K562 (cell line): ENCODE results near the gene NPC1L1. TPM values are rescaled to one million over a fixed set of nuclear protein-coding genes. Genes with fewer than 3 reads are reported as not detected.

Experiments used
- E4F1 ChIP-seq: fragments of 250-450 bp; sonication (Bioruptor Pico); IDR thresholded peaks from 2 replicates; pipeline ENCODE4 v1.5.0; 2021; ENCODE audit warnings: mild to moderate bottlenecking, borderline replicate concordance
- ELF1 ChIP-seq: fragments of 200-800 bp; sonication (Bioruptor generic); IDR thresholded peaks from 2 replicates; pipeline ENCODE4 v1.6.1; 2016; ENCODE audit warnings: missing genetic modification characterization, missing compliant biosample characterization
- ESRRB ChIP-seq: fragments of 250-450 bp; sonication (Bioruptor Pico); IDR thresholded peaks from 2 replicates; pipeline ENCODE4 v1.5.0; 2020; ENCODE audit warnings: mild to moderate bottlenecking, moderate library complexity, borderline replicate concordance
- GATAD2A ChIP-seq: fragments of 450-650 bp; IDR thresholded peaks from 2 replicates; pipeline ENCODE4 v1.6.1; 2017
- HDGF ChIP-seq: fragments of 450-650 bp; IDR thresholded peaks from 2 replicates; pipeline ENCODE4 v1.6.1; 2016
- HMG20B ChIP-seq: fragments of 250-450 bp; sonication (Bioruptor Pico); IDR thresholded peaks from 2 replicates; pipeline ENCODE4 v1.5.0; 2021; ENCODE audit warnings: mild to moderate bottlenecking
- HMGN3 ChIP-seq: IDR thresholded peaks from 2 replicates; pipeline ENCODE4 v1.6.1; 2011; ENCODE audit warnings: borderline replicate concordance, low read depth, mild to moderate bottlenecking, mixed read lengths, low read length; ENCODE audit not compliant: insufficient read length; ENCODE audit errors: extremely low read depth
- MAFF ChIP-seq: IDR thresholded peaks from 2 replicates; pipeline ENCODE4 v1.6.1; 2012; ENCODE audit warnings: low read length, improper control_type of control experiment
- NCOA2 ChIP-seq, 2 experiments: fragments of 450-650 bp; IDR thresholded peaks; 2 replicates each; pipeline ENCODE4 v1.6.1; 2018; ENCODE audit warnings: mild to moderate bottlenecking in 2 of 2, moderate library complexity in 1 of 2; ENCODE audit not compliant: partially characterized antibody in 2 of 2
- SAP30 ChIP-seq: fragments of 200-600 bp; sonication (generic); IDR thresholded peaks from 2 replicates; pipeline ENCODE4 v1.6.1; 2012; ENCODE audit warnings: borderline replicate concordance, low read depth, mild to moderate bottlenecking, moderate library complexity, low read length, control low read depth, inconsistent platforms; ENCODE audit not compliant: insufficient read depth, poor library complexity, severe bottlenecking
- TEAD2 ChIP-seq: fragments of 450-650 bp; IDR thresholded peaks from 2 replicates; pipeline ENCODE4 v1.6.1; 2016; ENCODE audit warnings: missing genetic modification characterization, control low read depth, missing compliant biosample characterization
- ZBTB8A ChIP-seq: fragments of 450-650 bp; IDR thresholded peaks from 2 replicates; pipeline ENCODE4 v1.6.1; 2018; ENCODE audit warnings: mild to moderate bottlenecking, moderate library complexity; ENCODE audit not compliant: partially characterized antibody
- ZC3H4 ChIP-seq: sonication (generic); formaldehyde crosslinking; IDR thresholded peaks from 2 replicates; pipeline ENCODE4 v1.9.0; 2021; ENCODE audit warnings: missing genetic modification reagents, borderline replicate concordance
- ZNF444 ChIP-seq: fragments of 250-450 bp; sonication (Bioruptor Pico); IDR thresholded peaks from 2 replicates; pipeline ENCODE4 v1.4.0; 2020; ENCODE audit warnings: mild to moderate bottlenecking, moderate library complexity
- ZNF583 ChIP-seq: fragments of 250-450 bp; sonication (Bioruptor Pico); IDR thresholded peaks from 2 replicates; pipeline ENCODE4 v1.4.0; 2020
- ZSCAN29 ChIP-seq: fragments of 450-650 bp; IDR thresholded peaks from 2 replicates; pipeline ENCODE4 v1.6.1; 2017
- ZSCAN32 ChIP-seq: fragments of 450-650 bp; formaldehyde crosslinking; IDR thresholded peaks from 2 replicates; pipeline ENCODE4 v1.4.0; 2020; ENCODE audit warnings: mild to moderate bottlenecking, moderate library complexity
- polyA plus RNA-seq, 8 experiments: library from polyadenylated mRNA; depleted of rRNA in 4 of 8; stranded (reverse) in 5 of 8; unstranded in 3 of 8; fragments of >200 nt; fragmentation: Nextera tagmentation in 2 of 8; fragmentation: Illumina TruSeq in 1 of 8; extraction: Ambion mirVana in 2 of 8; extraction: Trizol in 1 of 8; gene quantifications; 2 replicates each; pipeline versions ENCODE4 v1.2.1 to v1.2.3, GENCODE V29; 2011 to 2014; ENCODE audit warnings: inconsistent platforms in 1 of 8, missing spikeins in 1 of 8
- total RNA-seq, 7 experiments: library from RNA; depleted of rRNA in 6 of 7; stranded (reverse); fragments of >200 nt in 6 of 7; fragmentation: Illumina TruSeq in 2 of 7; extraction: Trizol in 2 of 7; gene quantifications; 2 replicates each; pipeline versions ENCODE4 v1.2.1 to v1.2.3, GENCODE V29; 2011 to 2021; ENCODE audit warnings: low replicate concordance in 1 of 7
- TF ChIP-seq, protein P1 (sequence below): fragments of 450-650 bp; IDR thresholded peaks from 2 replicates; pipeline ENCODE4 v1.6.1; 2017; ENCODE audit warnings: antibody characterized with exemption, mild to moderate bottlenecking
- TF ChIP-seq, protein P2 (sequence below): fragments of 450-650 bp; IDR thresholded peaks from 2 replicates; pipeline ENCODE4 v1.6.1; 2014; ENCODE audit warnings: low read depth, mild to moderate bottlenecking, moderate library complexity, borderline replicate concordance

Gene NPC1L1
- total and polyA plus RNA-seq, 9 of the 15 experiments (the other 6 are each of a cell fraction or from before 2014, with no cell fraction given) = 0.01 to 0.18 (median 0.07) TPM; not detected in 4

GRCh38 chr7:44561962-44562621 lies 21.0 kb upstream of the NPC1L1 start (continued):
- TF ChIP-seq HMG20B (CRISPR knock-in tag) (no peak), NCOA2 (IDR thresholded peaks at IDR 0.05; ENCODE audit: partially characterized antibody in 2 of 2) (no peak), ESRRB (CRISPR knock-in tag) (no peak), ZSCAN29 (no peak), ZSCAN32 (CRISPR knock-in tag) (no peak), HMGN3 (no peak), E4F1 (CRISPR knock-in tag) (no peak), TEAD2 (tag) (no peak), ZC3H4 (CRISPR knock-in tag) (no peak), SAP30 (no peak), ELF1 (no peak), ZNF444 (CRISPR knock-in tag) (no peak), ZBTB8A (no peak), MAFF (peak; percentile 77; the same call in 1 of the 2 replicates), ZNF583 (CRISPR knock-in tag) (no peak), GATAD2A (no peak), HDGF (no peak)
- TF ChIP-seq, protein P1, sequence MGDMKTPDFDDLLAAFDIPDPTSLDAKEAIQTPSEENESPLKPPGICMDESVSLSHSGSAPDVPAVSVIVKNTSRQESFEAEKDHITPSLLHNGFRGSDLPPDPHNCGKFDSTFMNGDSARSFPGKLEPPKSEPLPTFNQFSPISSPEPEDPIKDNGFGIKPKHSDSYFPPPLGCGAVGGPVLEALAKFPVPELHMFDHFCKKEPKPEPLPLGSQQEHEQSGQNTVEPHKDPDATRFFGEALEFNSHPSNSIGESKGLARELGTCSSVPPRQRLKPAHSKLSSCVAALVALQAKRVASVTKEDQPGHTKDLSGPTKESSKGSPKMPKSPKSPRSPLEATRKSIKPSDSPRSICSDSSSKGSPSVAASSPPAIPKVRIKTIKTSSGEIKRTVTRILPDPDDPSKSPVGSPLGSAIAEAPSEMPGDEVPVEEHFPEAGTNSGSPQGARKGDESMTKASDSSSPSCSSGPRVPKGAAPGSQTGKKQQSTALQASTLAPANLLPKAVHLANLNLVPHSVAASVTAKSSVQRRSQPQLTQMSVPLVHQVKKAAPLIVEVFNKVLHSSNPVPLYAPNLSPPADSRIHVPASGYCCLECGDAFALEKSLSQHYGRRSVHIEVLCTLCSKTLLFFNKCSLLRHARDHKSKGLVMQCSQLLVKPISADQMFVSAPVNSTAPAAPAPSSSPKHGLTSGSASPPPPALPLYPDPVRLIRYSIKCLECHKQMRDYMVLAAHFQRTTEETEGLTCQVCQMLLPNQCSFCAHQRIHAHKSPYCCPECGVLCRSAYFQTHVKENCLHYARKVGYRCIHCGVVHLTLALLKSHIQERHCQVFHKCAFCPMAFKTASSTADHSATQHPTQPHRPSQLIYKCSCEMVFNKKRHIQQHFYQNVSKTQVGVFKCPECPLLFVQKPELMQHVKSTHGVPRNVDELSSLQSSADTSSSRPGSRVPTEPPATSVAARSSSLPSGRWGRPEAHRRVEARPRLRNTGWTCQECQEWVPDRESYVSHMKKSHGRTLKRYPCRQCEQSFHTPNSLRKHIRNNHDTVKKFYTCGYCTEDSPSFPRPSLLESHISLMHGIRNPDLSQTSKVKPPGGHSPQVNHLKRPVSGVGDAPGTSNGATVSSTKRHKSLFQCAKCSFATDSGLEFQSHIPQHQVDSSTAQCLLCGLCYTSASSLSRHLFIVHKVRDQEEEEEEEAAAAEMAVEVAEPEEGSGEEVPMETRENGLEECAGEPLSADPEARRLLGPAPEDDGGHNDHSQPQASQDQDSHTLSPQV = peak; percentile 59
- TF ChIP-seq, protein P2, sequence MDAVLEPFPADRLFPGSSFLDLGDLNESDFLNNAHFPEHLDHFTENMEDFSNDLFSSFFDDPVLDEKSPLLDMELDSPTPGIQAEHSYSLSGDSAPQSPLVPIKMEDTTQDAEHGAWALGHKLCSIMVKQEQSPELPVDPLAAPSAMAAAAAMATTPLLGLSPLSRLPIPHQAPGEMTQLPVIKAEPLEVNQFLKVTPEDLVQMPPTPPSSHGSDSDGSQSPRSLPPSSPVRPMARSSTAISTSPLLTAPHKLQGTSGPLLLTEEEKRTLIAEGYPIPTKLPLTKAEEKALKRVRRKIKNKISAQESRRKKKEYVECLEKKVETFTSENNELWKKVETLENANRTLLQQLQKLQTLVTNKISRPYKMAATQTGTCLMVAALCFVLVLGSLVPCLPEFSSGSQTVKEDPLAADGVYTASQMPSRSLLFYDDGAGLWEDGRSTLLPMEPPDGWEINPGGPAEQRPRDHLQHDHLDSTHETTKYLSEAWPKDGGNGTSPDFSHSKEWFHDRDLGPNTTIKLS = no peak
